ENCODE measurements around the gene TTC19. TPM values are rescaled to one million over a fixed set of nuclear protein-coding genes. Genes with fewer than 3 reads are reported as not detected.

Gene TTC19
- total RNA-seq, 4 donors from 2014 or later, result 103 to 160 (median 134) TPM

- 76 to 77% methylated on average over 5 of the region's 5 CpGs for WGBS, 2 donors
- TF ChIP-seq CTCF (IDR thresholded peaks at IDR 0.05) (no peak), POLR2A (IDR thresholded peaks at IDR 0.05) (no peak)
- intact Hi-C loops (cut with DNase I), result no loop called here
- Histone ChIP-seq H3K27me3 (no peaks in the 10 kb centered on the region), H3K4me1 (no peaks in the 10 kb centered on the region), H3K27ac (no peak overlapping the region), H3K4me3 (replicated peaks in 1 of 3) (no peak overlapping the region), H3K36me3 (no peaks in the 10 kb centered on the region), H3K9me3 (no peaks in the 10 kb centered on the region)
- no peak for DNase-seq
These were observed 45.4 kb upstream of the TTC19 start for GRCh38 chr17:15954222-15954621.

GRCh38 chr17:15955793-15956541 is 43.7 kb upstream of the TTC19 start:
- Histone ChIP-seq H3K36me3 (no peaks in the 10 kb centered on the region), H3K27me3 (no peaks in the 10 kb centered on the region), H3K4me1 (no peaks in the 10 kb centered on the region), H3K9me3 (no peaks in the 10 kb centered on the region), H3K4me3 (replicated peaks in 1 of 3) (no peak overlapping the region), H3K27ac (no peak overlapping the region)
- DNase-seq, result no peak
- WGBS, 2 donors, result 83 to 85% methylated on average over 14 of the region's 14 CpGs
- intact Hi-C loops (cut with DNase I), result no loop called here
- TF ChIP-seq POLR2A (IDR thresholded peaks at IDR 0.05) (no peak), CTCF (IDR thresholded peaks at IDR 0.05) (no peak)

- Histone ChIP-seq H3K9me3 (no peaks in the 10 kb centered on the region), H3K27ac (no peak overlapping the region), H3K4me1 (no peaks in the 10 kb centered on the region), H3K36me3 (no peaks in the 10 kb centered on the region), H3K4me3 (replicated peaks in 1 of 3) (no peak overlapping the region), H3K27me3 (no peaks in the 10 kb centered on the region)
- no peak for TF ChIP-seq CTCF (IDR thresholded peaks at IDR 0.05)
- TF ChIP-seq POLR2A (IDR thresholded peaks at IDR 0.05), result no peak
- 89 to 94% methylated on average over 6 of the region's 6 CpGs for WGBS, 2 donors
- no peak for DNase-seq
- intact Hi-C loops (cut with DNase I), result no loop called here
These were observed 42.4 kb upstream of the TTC19 start for GRCh38 chr17:15957206-15957605.

GRCh38 chr17:15957608-15958307 is 41.9 kb upstream of the TTC19 start:
- WGBS, 2 donors, result 90 to 92% methylated on average over 18 of the region's 19 CpGs
- no peak overlapping the region for H3K27ac ChIP-seq
- no peak overlapping the region for H3K4me3 ChIP-seq (replicated peaks in 1 of 3)
- H3K4me1 ChIP-seq, result no peaks in the 10 kb centered on the region
- TF ChIP-seq POLR2A (IDR thresholded peaks at IDR 0.05) (no peak), CTCF (IDR thresholded peaks at IDR 0.05) (no peak)
- no peaks in the 10 kb centered on the region for H3K36me3 ChIP-seq
- H3K27me3 ChIP-seq, result no peaks in the 10 kb centered on the region
- no peaks in the 10 kb centered on the region for H3K9me3 ChIP-seq
- intact Hi-C loops (cut with DNase I), result no loop called here
- no peak for DNase-seq

GRCh38 chr17:15958484-15958854 is 41.2 kb upstream of the TTC19 start:
- H3K27ac ChIP-seq, result no peak overlapping the region
- intact Hi-C loops (cut with DNase I), result no loop called here
- H3K4me1 ChIP-seq, result no peaks in the 10 kb centered on the region
- H3K9me3 ChIP-seq, result no peaks in the 10 kb centered on the region
- TF ChIP-seq POLR2A (IDR thresholded peaks at IDR 0.05) (no peak), CTCF (IDR thresholded peaks at IDR 0.05) (no peak)
- no peak overlapping the region for H3K4me3 ChIP-seq (replicated peaks in 1 of 3)
- no peaks in the 10 kb centered on the region for H3K36me3 ChIP-seq
- WGBS, 2 donors, result 90 to 92% methylated on average over 4 of the region's 4 CpGs
- DNase-seq, result no peak
- H3K27me3 ChIP-seq, result no peaks in the 10 kb centered on the region
